K562 treated with DMSO at 1 percent for 24 hours (cell line): ENCODE results near the gene DLL3. TPM values are rescaled to one million over a fixed set of nuclear protein-coding genes. Genes with fewer than 3 reads are reported as not detected.

Experiments used
- total RNA-seq: library from RNA; unstranded; fragments of 300-600 nt; gene quantifications from 2 replicates; pipeline ENCODE4 v1.2.3, GENCODE V29; 2022; ENCODE audit warnings: low read depth; ENCODE audit not compliant: insufficient read depth

Gene DLL3
- 1.6 and 1.7 TPM in 2 replicates for total RNA-seq

DNA sequence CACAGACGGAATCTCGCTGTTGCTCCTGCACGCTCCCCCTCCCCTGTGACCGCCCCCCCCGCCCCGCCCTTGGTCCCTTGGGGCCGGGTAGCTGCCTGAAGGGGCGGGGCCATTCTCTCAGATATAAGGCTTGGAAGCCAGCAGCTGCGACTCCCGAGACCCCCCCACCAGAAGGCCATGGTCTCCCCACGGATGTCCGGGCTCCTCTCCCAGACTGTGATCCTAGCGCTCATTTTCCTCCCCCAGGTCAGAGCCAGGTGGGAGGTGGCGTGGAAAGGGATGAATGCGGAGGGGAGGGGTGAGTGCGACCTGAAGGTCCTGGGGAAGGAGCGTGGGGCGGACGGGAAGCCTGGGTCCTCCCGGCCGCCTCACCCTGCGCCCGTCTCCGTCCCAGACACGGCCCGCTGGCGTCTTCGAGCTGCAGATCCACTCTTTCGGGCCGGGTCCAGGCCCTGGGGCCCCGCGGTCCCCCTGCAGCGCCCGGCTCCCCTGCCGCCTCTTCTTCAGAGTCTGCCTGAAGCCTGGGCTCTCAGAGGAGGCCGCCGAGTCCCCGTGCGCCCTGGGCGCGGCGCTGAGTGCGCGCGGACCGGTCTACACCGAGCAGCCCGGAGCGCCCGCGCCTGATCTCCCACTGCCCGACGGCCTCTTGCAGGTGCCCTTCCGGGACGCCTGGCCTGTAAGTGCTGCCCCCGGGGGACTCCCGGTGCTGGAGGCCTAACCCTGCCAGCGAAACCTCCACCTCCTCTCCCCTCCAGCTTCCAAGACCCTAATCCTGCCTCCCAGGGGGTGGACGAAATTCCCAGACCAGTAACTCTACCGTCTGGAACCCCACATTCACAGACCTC is at the start of gene DLL3:
DLL3 (plus strand) TSS at position 150 of the 845 bp plus-strand sequence; CDS start at position 178, 28 bp downstream.

DNA sequence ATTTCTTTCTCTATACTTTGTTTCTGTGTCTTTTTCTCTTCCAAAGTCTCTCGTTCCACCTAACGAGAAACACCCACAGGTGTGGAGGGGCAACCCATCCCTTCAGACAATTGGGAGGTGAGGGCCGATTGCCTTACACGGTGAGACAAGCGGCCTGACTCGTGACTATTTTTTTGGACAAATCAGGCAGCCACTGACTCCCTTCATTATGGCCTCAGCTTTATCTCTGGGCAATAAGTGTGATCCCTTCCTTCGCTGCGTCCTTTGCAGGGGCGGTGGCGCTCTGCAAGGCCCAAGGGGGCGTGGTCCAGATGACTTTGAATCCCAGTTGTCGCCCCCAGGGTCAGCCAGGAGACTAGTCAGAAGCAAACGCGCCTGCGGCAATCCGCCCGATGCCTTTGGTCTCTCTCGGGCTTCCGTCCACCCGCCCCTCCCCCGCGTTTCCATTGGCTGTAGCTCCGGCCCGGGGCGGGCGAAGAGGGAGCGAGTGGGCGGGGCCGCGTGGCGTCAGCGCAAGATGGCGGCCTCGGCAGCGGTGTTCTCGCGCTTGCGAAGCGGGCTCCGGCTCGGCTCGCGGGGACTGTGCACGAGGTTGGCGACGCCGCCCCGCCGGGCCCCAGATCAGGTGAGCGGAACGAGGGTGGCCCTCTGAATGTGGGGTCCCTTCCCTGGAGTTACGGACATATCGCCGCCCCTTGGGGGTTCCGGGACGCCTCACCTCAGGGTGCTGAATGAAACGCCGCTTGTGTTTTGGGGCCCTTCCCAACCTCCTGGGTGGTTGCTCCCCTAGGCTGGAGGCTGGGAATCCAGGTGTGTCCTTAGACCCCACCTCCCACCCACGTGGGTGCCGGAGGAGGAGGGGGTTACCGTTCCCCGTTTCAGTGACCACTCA is 18.2 kb upstream of the DLL3 start, which contains the start of gene TIMM50:
TIMM50 (plus strand) TSS at position 502 of the 892 bp plus-strand sequence; CDS start at position 518, 16 bp downstream.

DNA sequence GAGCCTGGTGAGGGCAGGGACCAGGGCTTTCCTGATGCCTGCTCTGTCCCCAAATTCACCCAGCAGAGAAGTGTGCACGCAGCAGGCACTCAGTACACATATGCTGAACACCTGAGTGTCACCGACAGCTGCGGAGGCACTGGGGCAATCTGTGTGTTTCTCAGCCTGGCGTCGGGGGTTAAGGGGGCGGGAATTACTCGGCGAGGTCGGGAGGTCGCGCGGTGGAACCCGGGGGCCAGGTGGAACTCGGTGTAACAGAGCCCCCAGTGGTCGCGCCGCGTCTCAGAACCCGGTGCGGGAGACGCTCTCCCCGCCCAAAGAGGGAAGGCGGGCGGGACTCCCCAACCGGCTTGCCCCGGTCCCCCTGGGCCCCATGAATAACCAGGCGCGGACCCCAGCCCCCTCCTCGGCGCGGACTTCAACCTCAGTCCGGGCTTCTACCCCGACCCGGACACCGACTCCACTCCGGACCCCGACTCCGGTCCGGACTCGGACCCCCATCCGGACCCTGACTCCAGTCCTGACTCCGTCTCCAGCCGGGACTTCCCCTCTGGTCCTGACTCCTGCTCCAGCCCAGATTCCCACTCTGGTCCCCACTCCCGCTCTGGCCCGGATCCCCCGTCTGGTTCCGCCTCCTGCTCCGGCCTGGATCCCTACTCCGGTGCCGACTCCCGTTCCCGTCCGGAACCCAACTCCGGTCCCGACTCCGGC is 16.2 kb downstream of the DLL3 start, which contains the start of gene SELENOV:
SELENOV (plus strand) TSS at position 300 of the 711 bp plus-strand sequence; CDS start at position 374, 74 bp downstream.

DNA sequence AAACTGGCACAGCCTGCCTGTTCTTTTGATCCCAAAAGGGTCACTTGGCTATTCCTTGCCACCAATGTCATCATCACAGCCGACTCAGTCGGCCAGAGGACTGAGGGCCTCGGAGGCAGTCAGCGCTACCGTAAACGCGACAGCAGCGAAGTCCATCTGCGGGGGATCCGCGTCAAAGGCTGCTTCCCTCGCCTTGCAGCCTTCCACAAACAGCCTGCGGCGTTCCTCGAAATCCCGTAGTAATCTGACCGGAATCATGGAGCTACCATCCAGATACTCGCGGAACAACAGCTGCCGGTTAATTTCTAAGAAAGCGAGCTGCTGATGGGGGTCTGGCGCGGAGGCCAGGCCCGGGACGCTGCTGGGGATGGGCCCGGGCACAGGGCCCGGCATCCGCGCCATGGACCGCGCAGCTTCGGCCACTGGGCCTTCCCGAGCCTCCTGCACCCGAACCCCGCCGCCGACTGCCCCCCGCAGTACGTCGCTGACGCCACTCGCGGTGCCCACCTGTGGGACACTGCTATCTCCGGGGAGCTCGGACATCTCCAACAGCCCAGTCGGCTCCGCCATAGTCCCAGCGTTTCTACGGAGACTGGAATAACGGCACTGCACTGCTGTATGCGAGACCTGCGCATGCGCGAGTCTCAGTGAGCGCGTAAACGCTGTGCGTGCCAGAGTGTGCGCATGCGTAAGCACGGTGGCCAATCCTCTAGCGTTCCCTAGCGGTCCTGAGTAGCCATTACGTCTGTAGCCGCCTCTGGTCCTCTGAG is 33.7 kb downstream of the DLL3 start, which contains the start of gene EID2B:
EID2B (minus strand) TSS at position 620 of the 770 bp plus-strand sequence; CDS start at position 570, 50 bp downstream.

DNA sequence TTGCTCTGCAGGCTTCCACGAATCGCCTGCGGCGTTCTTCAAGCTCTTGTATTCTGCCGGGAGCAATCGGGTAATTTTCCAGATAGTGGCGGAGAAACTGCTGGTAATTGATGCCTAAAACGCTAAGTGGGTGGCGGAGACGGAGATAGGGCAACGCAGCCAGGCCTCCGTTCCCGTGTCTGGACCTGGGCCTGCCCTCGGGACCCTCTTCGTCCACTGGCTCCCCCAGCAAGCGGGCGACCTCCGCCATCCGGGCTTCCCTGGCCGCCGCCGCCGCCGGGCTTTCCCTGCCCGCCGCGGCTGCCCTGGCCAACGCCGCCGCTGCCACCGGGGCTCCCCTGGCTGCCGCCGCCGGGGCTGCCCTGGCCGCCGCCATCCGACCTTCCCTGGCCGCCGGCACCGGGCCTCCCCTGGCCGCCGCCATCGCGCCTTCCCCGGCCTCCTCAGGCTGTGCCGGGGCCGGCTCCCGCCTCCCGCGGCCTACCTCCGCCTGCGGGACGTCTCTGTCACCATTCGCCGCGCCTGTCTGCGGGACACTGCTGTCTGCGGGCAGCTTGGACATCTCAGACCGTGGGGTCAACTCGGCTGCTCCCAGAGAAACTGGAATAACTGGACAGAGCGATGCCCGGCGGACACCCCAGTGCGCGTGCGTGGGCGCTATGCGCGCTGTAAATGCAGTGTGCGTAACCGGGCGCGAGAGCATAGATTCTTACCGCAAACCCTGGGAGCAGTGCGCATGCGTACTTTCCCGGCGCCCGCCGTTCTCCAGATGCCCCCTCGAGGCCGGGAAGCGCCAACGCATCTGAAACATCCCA is 41.0 kb downstream of the DLL3 start, which contains the start of gene EID2:
EID2 (minus strand) TSS at position 644 of the 815 bp plus-strand sequence; CDS start at position 562, 82 bp downstream.

Other genes starting within 250 kb of the DLL3 start
- not detected in 2 replicates for gene IFNL2, start 230.6 kb upstream of the DLL3 start, total RNA-seq
- not detected in 2 replicates for gene IFNL1, start 202.5 kb upstream of the DLL3 start, total RNA-seq
- gene LRFN1, start 178.1 kb upstream of the DLL3 start, total RNA-seq: 10.9 TPM in 2 replicates
- 81.4 and 85.9 TPM in 2 replicates for gene GMFG, start 162.9 kb upstream of the DLL3 start, total RNA-seq
- gene SAMD4B, start 156.5 kb upstream of the DLL3 start, total RNA-seq: 170 and 208 TPM in 2 replicates
- gene PAF1, start 107.8 kb upstream of the DLL3 start, total RNA-seq: 50.1 and 61.0 TPM in 2 replicates
- 36.0 and 37.6 TPM in 2 replicates for gene MED29, start 107.6 kb upstream of the DLL3 start, total RNA-seq
- 27.8 and 28.8 TPM in 2 replicates for gene ZFP36, start 92.1 kb upstream of the DLL3 start, total RNA-seq
- 10.1 and 12.5 TPM in 2 replicates for gene PLEKHG2, start 86.3 kb upstream of the DLL3 start, total RNA-seq
- 10,023 and 10,404 TPM in 2 replicates for gene RPS16, start 63.0 kb upstream of the DLL3 start, total RNA-seq
- gene SUPT5H, start 53.4 kb upstream of the DLL3 start, total RNA-seq: 124 and 137 TPM in 2 replicates
- 110 and 117 TPM in 2 replicates for gene TIMM50, start 18.1 kb upstream of the DLL3 start, total RNA-seq
- gene SELENOV, start 16.2 kb downstream of the DLL3 start, total RNA-seq: not detected in 2 replicates
- gene EID2B, start 33.9 kb downstream of the DLL3 start, total RNA-seq: 8.8 and 9.2 TPM in 2 replicates
- 31.7 and 34.8 TPM in 2 replicates for gene EID2, start 41.2 kb downstream of the DLL3 start, total RNA-seq
- gene LGALS13, start 103.6 kb downstream of the DLL3 start, total RNA-seq: not detected in 2 replicates
- not detected in 2 replicates for gene LGALS16, start 157.0 kb downstream of the DLL3 start, total RNA-seq
- not detected in 2 replicates for gene LGALS14, start 205.5 kb downstream of the DLL3 start, total RNA-seq
- gene CLC, start 239.1 kb downstream of the DLL3 start, total RNA-seq: not detected in 2 replicates